ENCODE results near the gene VANGL2.

Gene VANGL2

GRCh38 chr1:160404094-160404493 is 3.7 kb downstream of the VANGL2 start:
- H3K4me3 ChIP-seq (ENCODE audit: control insufficient read depth, low read depth, low read length) = no peak overlapping the region
- TF ChIP-seq CTCF (conservative IDR thresholded peaks at IDR 0.05; ENCODE audit: control insufficient read depth, insufficient read depth, low read depth, low read length) = no peak
- no peak for DNase-seq (ENCODE audit: low read depth)

GRCh38 chr1:160405331-160405877 is 5.0 kb downstream of the VANGL2 start:
- no peak overlapping the region for H3K4me3 ChIP-seq (ENCODE audit: control insufficient read depth, low read depth, low read length)
- TF ChIP-seq CTCF (conservative IDR thresholded peaks at IDR 0.05; ENCODE audit: control insufficient read depth, insufficient read depth, low read depth, low read length) = no peak
- no peak for DNase-seq (ENCODE audit: low read depth)

- DNase-seq (ENCODE audit: low read depth) = no peak
- TF ChIP-seq CTCF (conservative IDR thresholded peaks at IDR 0.05; ENCODE audit: control insufficient read depth, insufficient read depth, low read depth, low read length) = no peak
- no peak overlapping the region for H3K4me3 ChIP-seq (ENCODE audit: control insufficient read depth, low read depth, low read length)
Measured at GRCh38 chr1:160406131-160406968, 6.0 kb downstream of the VANGL2 start.

- H3K4me3 ChIP-seq (ENCODE audit: control insufficient read depth, low read depth, low read length) = no peak overlapping the region
- peak; percentile 4 for DNase-seq (ENCODE audit: low read depth)
- no peak for TF ChIP-seq CTCF (conservative IDR thresholded peaks at IDR 0.05; ENCODE audit: control insufficient read depth, insufficient read depth, low read depth, low read length)
Measured at GRCh38 chr1:160407839-160408801, 7.8 kb downstream of the VANGL2 start.

- no peak for DNase-seq (ENCODE audit: low read depth)
- no peak overlapping the region for H3K4me3 ChIP-seq (ENCODE audit: control insufficient read depth, low read depth, low read length)
- TF ChIP-seq CTCF (conservative IDR thresholded peaks at IDR 0.05; ENCODE audit: control insufficient read depth, insufficient read depth, low read depth, low read length) = no peak
Measured at GRCh38 chr1:160408864-160409263, 8.5 kb downstream of the VANGL2 start.

- TF ChIP-seq CTCF (conservative IDR thresholded peaks at IDR 0.05; ENCODE audit: control insufficient read depth, insufficient read depth, low read depth, low read length) = no peak
- no peak for DNase-seq (ENCODE audit: low read depth)
- no peak overlapping the region for H3K4me3 ChIP-seq (ENCODE audit: control insufficient read depth, low read depth, low read length)
Measured at GRCh38 chr1:160409486-160409885, 9.1 kb downstream of the VANGL2 start.
